Measurements from ENCODE around the gene KAZN.

The KAZN gene

GRCh38 chr1:14590411-14591180 lies 7.9 kb upstream of the KAZN start:
- DNase-seq (ENCODE audit: low read depth in 2 of 2) = no peak

- no peak for DNase-seq (ENCODE audit: low read depth in 2 of 2)
Measured at GRCh38 chr1:14591600-14591999, 6.9 kb upstream of the KAZN start.

GRCh38 chr1:14592004-14592631 lies 6.4 kb upstream of the KAZN start:
- DNase-seq (ENCODE audit: low read depth in 2 of 2) = no peak

GRCh38 chr1:14593302-14593701 lies 5.2 kb upstream of the KAZN start:
- DNase-seq (ENCODE audit: low read depth in 2 of 2) = no peak

- no peak for DNase-seq (ENCODE audit: low read depth in 2 of 2)
Measured at GRCh38 chr1:14594045-14594444, 4.4 kb upstream of the KAZN start.

GRCh38 chr1:14596591-14596990 lies 1.9 kb upstream of the KAZN start:
- no peak for DNase-seq (ENCODE audit: low read depth in 2 of 2)

- DNase-seq (ENCODE audit: low read depth in 2 of 2) = no peak
Measured at GRCh38 chr1:14597343-14598006, 1.0 kb upstream of the KAZN start.

GRCh38 chr1:14598007-14598497 lies 433 bp upstream of the KAZN start:
- no peak for DNase-seq (ENCODE audit: low read depth in 2 of 2)

- DNase-seq (ENCODE audit: low read depth in 2 of 2) = no peak
Measured at GRCh38 chr1:14599183-14599791, 802 bp downstream of the KAZN start.

- DNase-seq (ENCODE audit: low read depth in 2 of 2) = no peak
Measured at GRCh38 chr1:14599800-14600199, 1.3 kb downstream of the KAZN start.

- DNase-seq (ENCODE audit: low read depth in 2 of 2) = no peak
Measured at GRCh38 chr1:14600405-14601112, 2.1 kb downstream of the KAZN start.

GRCh38 chr1:14602136-14602535 lies 3.7 kb downstream of the KAZN start:
- DNase-seq (ENCODE audit: low read depth in 2 of 2) = no peak

- DNase-seq (ENCODE audit: low read depth in 2 of 2) = no peak
Measured at GRCh38 chr1:14603645-14604044, 5.2 kb downstream of the KAZN start.

GRCh38 chr1:14604414-14604813 lies 5.9 kb downstream of the KAZN start:
- no peak for DNase-seq (ENCODE audit: low read depth in 2 of 2)

- no peak for DNase-seq (ENCODE audit: low read depth in 2 of 2)
Measured at GRCh38 chr1:14605945-14606344, 7.5 kb downstream of the KAZN start.

- no peak for DNase-seq (ENCODE audit: low read depth in 2 of 2)
Measured at GRCh38 chr1:14606632-14607031, 8.1 kb downstream of the KAZN start.

- DNase-seq (ENCODE audit: low read depth in 2 of 2) = no peak
Measured at GRCh38 chr1:14607295-14607694, 8.8 kb downstream of the KAZN start.

GRCh38 chr1:14608308-14608707 lies 9.8 kb downstream of the KAZN start:
- no peak for DNase-seq (ENCODE audit: low read depth in 2 of 2)

- DNase-seq (ENCODE audit: low read depth in 2 of 2) = no peak
Measured at GRCh38 chr1:14610761-14611160, 12.3 kb downstream of the KAZN start.

- DNase-seq (ENCODE audit: low read depth in 2 of 2) = no peak
Measured at GRCh38 chr1:14611792-14612191, 13.3 kb downstream of the KAZN start.

GRCh38 chr1:14612256-14612655 lies 13.8 kb downstream of the KAZN start:
- no peak for DNase-seq (ENCODE audit: low read depth in 2 of 2)

- DNase-seq (ENCODE audit: low read depth in 2 of 2) = no peak
Measured at GRCh38 chr1:14613926-14614325, 15.4 kb downstream of the KAZN start.
